HG03159 (cell line): ENCODE results near the gene HCLS1.

Experiments used
- ATAC-seq: cut with Tn5 transposase; IDR thresholded peaks from one replicate; pipeline ENCODE4 v1.9.1; 2021; ENCODE audit warnings: mild to moderate bottlenecking, moderate library complexity; ENCODE audit not compliant: unreplicated experiment

HCLS1 gene

GRCh38 chr3:121658716-121659435, 1.8 kb downstream of the HCLS1 start:
- no peak for ATAC-seq

- no peak for ATAC-seq
These were observed 6.0 kb downstream of the HCLS1 start for GRCh38 chr3:121654493-121655385.

- no peak for ATAC-seq
These were observed 9.0 kb downstream of the HCLS1 start for GRCh38 chr3:121651684-121652083.

GRCh38 chr3:121649645-121650044, 11.1 kb downstream of the HCLS1 start:
- ATAC-seq: no peak

GRCh38 chr3:121648219-121648958, 12.3 kb downstream of the HCLS1 start:
- ATAC-seq: no peak

GRCh38 chr3:121645054-121645453, 15.6 kb downstream of the HCLS1 start:
- no peak for ATAC-seq

- ATAC-seq: no peak
These were observed 17.9 kb downstream of the HCLS1 start for GRCh38 chr3:121642601-121643314.

- no peak for ATAC-seq
These were observed 19.6 kb downstream of the HCLS1 start for GRCh38 chr3:121641127-121641526.

GRCh38 chr3:121637922-121638321, 22.8 kb downstream of the HCLS1 start:
- no peak for ATAC-seq

- ATAC-seq: no peak
These were observed 30.3 kb downstream of the HCLS1 start for GRCh38 chr3:121630355-121630754.

GRCh38 chr3:121629601-121630000, 31.1 kb downstream of the HCLS1 start:
- no peak for ATAC-seq

- ATAC-seq: no peak
These were observed 33.1 kb downstream of the HCLS1 start for GRCh38 chr3:121627622-121628021.

- no peak for ATAC-seq
These were observed 33.5 kb downstream of the HCLS1 start for GRCh38 chr3:121627211-121627610.

GRCh38 chr3:121626495-121626894, 34.2 kb downstream of the HCLS1 start:
- no peak for ATAC-seq

GRCh38 chr3:121624147-121624899, 36.4 kb downstream of the HCLS1 start:
- ATAC-seq: no peak

GRCh38 chr3:121621491-121621890, 39.2 kb downstream of the HCLS1 start:
- no peak for ATAC-seq

GRCh38 chr3:121619691-121620090, 41.0 kb downstream of the HCLS1 start:
- ATAC-seq: no peak

- no peak for ATAC-seq
These were observed 54.6 kb downstream of the HCLS1 start for GRCh38 chr3:121606106-121606505.

GRCh38 chr3:121604759-121605158, 55.9 kb downstream of the HCLS1 start:
- ATAC-seq: no peak

- no peak for ATAC-seq
These were observed 59.4 kb downstream of the HCLS1 start for GRCh38 chr3:121601212-121601812.
